Lower lobe of right lung (tissue), 2 donors: Measurements from ENCODE around the gene P3R3URF. TPM values are rescaled to one million over a fixed set of nuclear protein-coding genes. Genes with fewer than 3 reads are reported as not detected.

Source experiments
- ATAC-seq, 2 donors: fragments of 200-7000 bp; cut with Tn5 transposase; one replicate each; pipeline ENCODE4 v1.9.1; 2020 to 2022; ENCODE audit warnings: mild to moderate bottlenecking in 2 of 2, moderate library complexity in 2 of 2
- DNase-seq: peaks from one replicate; pipeline ENCODE4 v3.0.0-alpha.2; 2020
- H3K27ac ChIP-seq: fragments of 200-600 bp; one replicate; pipeline ENCODE4 v1.8.0; 2022
- H3K27me3 ChIP-seq: fragments of 200-600 bp; one replicate; pipeline ENCODE4 v1.8.0; 2022; ENCODE audit warnings: low read depth
- H3K36me3 ChIP-seq: fragments of 200-600 bp; one replicate; pipeline ENCODE4 v1.8.0; 2022; ENCODE audit warnings: mild to moderate bottlenecking
- H3K4me1 ChIP-seq: fragments of 200-600 bp; one replicate; pipeline ENCODE4 v1.8.0; 2022
- H3K4me3 ChIP-seq: fragments of 200-600 bp; one replicate; pipeline ENCODE4 v1.8.0; 2022; ENCODE audit warnings: mild to moderate bottlenecking
- H3K9me3 ChIP-seq: fragments of 200-600 bp; one replicate; pipeline ENCODE4 v1.8.0; 2022
- intact Hi-C: fragments of 100-400 bp; cut with DNase I; formaldehyde crosslinking; loops from one replicate; pipeline ENCODE4 v1.11.0; 2022
- total RNA-seq: library from RNA; stranded (reverse); fragmentation: NEBNext Ultra II Directional; extraction: Animal tissue kit (Norgen Biotek cat#: 25700); gene quantifications from one replicate; pipeline ENCODE4 v1.2.1, GENCODE V29; 2021
- TF ChIP-seq, protein P1 (sequence below): fragments of 200-600 bp; IDR thresholded peaks from one replicate; pipeline ENCODE4 v1.8.0; 2022; ENCODE audit warnings: antibody characterized with exemption, mild to moderate bottlenecking
- donor health status: DM: no; HTN: yes; CAD: no; lungs with severe emphysema.

The P3R3URF gene
- total RNA-seq, 1 donor from 2014 or later = not detected

- intact Hi-C loops = no loop called here
- Histone ChIP-seq H3K27ac (peak overlapping the region; percentile 95), H3K4me1 (peaks cover 23% of the 10 kb centered on the region)
Measured at GRCh38 chr1:46131093-46131492, 45.2 kb downstream of the P3R3URF start.

GRCh38 chr1:46130606-46131005 is 45.7 kb downstream of the P3R3URF start:
- DNase-seq (no peak), ATAC-seq (no peak)
- Histone ChIP-seq H3K27me3 (peaks cover 11% of the 10 kb centered on the region), H3K9me3 (no peaks in the 10 kb centered on the region), H3K4me1 (peaks cover 23% of the 10 kb centered on the region), H3K4me3 (peak overlapping the region; percentile 76), H3K36me3 (no peaks in the 10 kb centered on the region), H3K27ac (peak overlapping the region; percentile 95)
- intact Hi-C loops = no loop called here
- TF ChIP-seq, protein P1, sequence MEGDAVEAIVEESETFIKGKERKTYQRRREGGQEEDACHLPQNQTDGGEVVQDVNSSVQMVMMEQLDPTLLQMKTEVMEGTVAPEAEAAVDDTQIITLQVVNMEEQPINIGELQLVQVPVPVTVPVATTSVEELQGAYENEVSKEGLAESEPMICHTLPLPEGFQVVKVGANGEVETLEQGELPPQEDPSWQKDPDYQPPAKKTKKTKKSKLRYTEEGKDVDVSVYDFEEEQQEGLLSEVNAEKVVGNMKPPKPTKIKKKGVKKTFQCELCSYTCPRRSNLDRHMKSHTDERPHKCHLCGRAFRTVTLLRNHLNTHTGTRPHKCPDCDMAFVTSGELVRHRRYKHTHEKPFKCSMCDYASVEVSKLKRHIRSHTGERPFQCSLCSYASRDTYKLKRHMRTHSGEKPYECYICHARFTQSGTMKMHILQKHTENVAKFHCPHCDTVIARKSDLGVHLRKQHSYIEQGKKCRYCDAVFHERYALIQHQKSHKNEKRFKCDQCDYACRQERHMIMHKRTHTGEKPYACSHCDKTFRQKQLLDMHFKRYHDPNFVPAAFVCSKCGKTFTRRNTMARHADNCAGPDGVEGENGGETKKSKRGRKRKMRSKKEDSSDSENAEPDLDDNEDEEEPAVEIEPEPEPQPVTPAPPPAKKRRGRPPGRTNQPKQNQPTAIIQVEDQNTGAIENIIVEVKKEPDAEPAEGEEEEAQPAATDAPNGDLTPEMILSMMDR = no peak

More at GRCh38 chr1:46131093-46131492, 45.2 kb downstream of the P3R3URF start:
- Histone ChIP-seq H3K27me3 (peaks cover 11% of the 10 kb centered on the region), H3K36me3 (no peaks in the 10 kb centered on the region), H3K4me3 (peak overlapping the region; percentile 76), H3K9me3 (no peaks in the 10 kb centered on the region)
- TF ChIP-seq, protein P1 = no peak
- no peak for ATAC-seq
- no peak for DNase-seq

DNA sequence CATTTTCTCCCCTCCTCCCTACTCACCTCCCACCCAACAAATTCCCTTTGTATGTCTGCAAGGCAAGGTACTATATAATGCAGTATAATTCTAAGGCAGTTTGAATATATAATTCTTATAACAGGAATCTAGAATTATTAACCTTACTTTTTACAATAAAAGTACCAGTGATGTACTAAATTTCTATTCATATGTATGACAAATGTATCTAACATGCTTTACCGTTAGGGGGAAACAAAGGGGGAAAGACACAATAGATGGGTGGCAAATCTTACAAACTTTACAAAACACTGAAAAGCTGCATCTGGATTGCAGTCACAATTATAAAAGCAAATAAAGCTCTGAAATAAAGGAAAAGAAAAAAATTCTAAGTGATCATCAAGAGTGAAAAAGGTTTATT is 46.2 kb downstream of the P3R3URF start:
- DNase-seq = no peak
- Histone ChIP-seq H3K27me3 (peaks cover 11% of the 10 kb centered on the region), H3K27ac (peak overlapping the region; percentile 18), H3K9me3 (no peaks in the 10 kb centered on the region), H3K4me1 (peaks cover 19% of the 10 kb centered on the region), H3K4me3 (peak overlapping the region; percentile 76), H3K36me3 (no peaks in the 10 kb centered on the region)
- intact Hi-C loops = no loop called here
- ATAC-seq = no peak
- TF ChIP-seq, protein P1 = no peak

DNA sequence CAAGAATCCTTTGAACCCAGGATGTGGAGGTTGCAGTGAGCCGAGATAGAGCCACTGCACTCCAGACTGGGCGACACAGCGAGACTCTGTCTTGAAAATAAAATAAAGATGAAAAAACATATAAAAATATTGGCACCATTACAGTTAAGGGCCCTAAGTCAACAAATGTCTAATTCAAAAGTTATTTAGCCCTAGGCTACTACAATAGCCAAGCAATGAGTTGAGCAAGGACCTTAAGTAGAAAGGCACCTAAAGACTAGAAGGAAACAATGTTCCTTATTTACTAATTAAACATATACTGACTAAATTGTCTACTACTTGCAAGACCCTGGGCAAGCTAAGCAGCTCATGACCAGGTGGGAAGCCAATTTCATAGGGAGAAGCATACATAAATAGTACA is 47.9 kb downstream of the P3R3URF start:
- Histone ChIP-seq H3K36me3 (no peaks in the 10 kb centered on the region), H3K4me1 (peaks cover 3% of the 10 kb centered on the region), H3K4me3 (peak overlapping the region; percentile 76), H3K27me3 (peaks cover 11% of the 10 kb centered on the region), H3K27ac (no peak overlapping the region), H3K9me3 (no peaks in the 10 kb centered on the region)
- no peak for ATAC-seq
- intact Hi-C loops = no loop called here
- TF ChIP-seq, protein P1 = no peak
- DNase-seq = no peak

Other genes starting within 250 kb of the P3R3URF start
- 39.2 TPM for gene PIK3R3, start 43.9 kb downstream of the P3R3URF start, total RNA-seq
- 68.9 TPM for gene TSPAN1, start 1.4 kb downstream of the P3R3URF start, total RNA-seq
- 59.3 TPM for gene POMGNT1, start 21.9 kb upstream of the P3R3URF start, total RNA-seq
- gene LURAP1, start 26.8 kb upstream of the P3R3URF start, total RNA-seq = 3.4 TPM
- gene RAD54L, start 71.3 kb upstream of the P3R3URF start, total RNA-seq = 1.7 TPM
- 47.6 TPM for gene LRRC41, start 127.1 kb upstream of the P3R3URF start, total RNA-seq
- gene UQCRH, start 127.2 kb upstream of the P3R3URF start, total RNA-seq = 157 TPM
- gene NSUN4, start 164.3 kb upstream of the P3R3URF start, total RNA-seq = 26.9 TPM
- gene FAAH, start 217.8 kb upstream of the P3R3URF start, total RNA-seq = 32.4 TPM